HepG2 (cell line): ENCODE measurements around the gene DHX32.

Experiments
- ELF4 ChIP-seq: sonication (generic); formaldehyde crosslinking; IDR thresholded peaks from 2 replicates; pipeline ENCODE4 v1.5.0; 2020; ENCODE audit warnings: missing genetic modification reagents, mild to moderate bottlenecking, moderate library complexity, borderline replicate concordance
- EP300 ChIP-seq, 3 experiments: sonication (generic) in 1 of 3; formaldehyde crosslinking in 1 of 3; IDR thresholded peaks; 2 replicates each; pipeline versions ENCODE4 v1.5.1 to v1.6.1; 2011 to 2020; ENCODE audit warnings: low read depth in 2 of 3, low read length in 2 of 3, borderline replicate concordance in 1 of 3, improper control_type of control experiment in 1 of 3, mild to moderate bottlenecking in 1 of 3, missing genetic modification reagents in 1 of 3, moderate library complexity in 1 of 3
- EZH2 ChIP-seq: conservative IDR thresholded peaks from 2 replicates; pipeline ENCODE4 v1.6.1; 2012; ENCODE audit warnings: mild to moderate bottlenecking, low read depth, low read length, moderate library complexity
- KDM1A ChIP-seq: IDR thresholded peaks from 2 replicates; pipeline ENCODE4 v1.6.1; 2016; ENCODE audit warnings: missing compliant biosample characterization
- MYC ChIP-seq: sonication (generic); formaldehyde crosslinking; IDR thresholded peaks from 2 replicates; pipeline ENCODE4 v1.9.0; 2021; ENCODE audit warnings: missing genetic modification reagents, borderline replicate concordance
- SALL1 ChIP-seq: sonication (generic); formaldehyde crosslinking; IDR thresholded peaks from 2 replicates; pipeline ENCODE4 v1.8.0; 2022; ENCODE audit warnings: mild to moderate bottlenecking, missing genetic modification reagents
- USF2 ChIP-seq, 2 experiments: sonication (generic) in 1 of 2; formaldehyde crosslinking in 1 of 2; IDR thresholded peaks; 2 replicates each; pipeline versions ENCODE4 v1.5.1 to v1.6.1; 2011 to 2020; ENCODE audit warnings: borderline replicate concordance in 1 of 2, low read depth in 1 of 2, low read length in 1 of 2, mild to moderate bottlenecking in 1 of 2, missing genetic modification reagents in 1 of 2, moderate library complexity in 1 of 2
- TF ChIP-seq, protein P1 (sequence below): sonication (generic); formaldehyde crosslinking; conservative IDR thresholded peaks from 2 replicates; pipeline ENCODE4 v1.4.0; 2020; ENCODE audit warnings: missing genetic modification reagents
- TF ChIP-seq, protein P2 (sequence below): sonication (generic); formaldehyde crosslinking; IDR thresholded peaks from 2 replicates; pipeline ENCODE4 v1.5.0; 2020; ENCODE audit warnings: mild to moderate bottlenecking, missing genetic modification reagents, borderline replicate concordance

- TF ChIP-seq USF2 (IDR thresholded peaks at IDR 0.05; ENCODE audit: low read depth, low read length) = 0 out of 2 replicates have a peak, but pooled peaks have one; percentile 30
- TF ChIP-seq USF2 (CRISPR knock-in tag; IDR thresholded peaks at IDR 0.05; ENCODE audit: borderline replicate concordance) = no peak
- TF ChIP-seq MYC (CRISPR knock-in tag) = no peak; the same call in 1 of the 2 replicates
- TF ChIP-seq ELF4 (CRISPR knock-in tag) = no peak
- TF ChIP-seq SALL1 (CRISPR knock-in tag) = peak; percentile 69
- TF ChIP-seq, protein P1, sequence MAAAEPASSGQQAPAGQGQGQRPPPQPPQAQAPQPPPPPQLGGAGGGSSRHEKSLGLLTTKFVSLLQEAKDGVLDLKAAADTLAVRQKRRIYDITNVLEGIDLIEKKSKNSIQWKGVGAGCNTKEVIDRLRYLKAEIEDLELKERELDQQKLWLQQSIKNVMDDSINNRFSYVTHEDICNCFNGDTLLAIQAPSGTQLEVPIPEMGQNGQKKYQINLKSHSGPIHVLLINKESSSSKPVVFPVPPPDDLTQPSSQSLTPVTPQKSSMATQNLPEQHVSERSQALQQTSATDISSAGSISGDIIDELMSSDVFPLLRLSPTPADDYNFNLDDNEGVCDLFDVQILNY (CRISPR knock-in tag) = no peak
- TF ChIP-seq, protein P2, sequence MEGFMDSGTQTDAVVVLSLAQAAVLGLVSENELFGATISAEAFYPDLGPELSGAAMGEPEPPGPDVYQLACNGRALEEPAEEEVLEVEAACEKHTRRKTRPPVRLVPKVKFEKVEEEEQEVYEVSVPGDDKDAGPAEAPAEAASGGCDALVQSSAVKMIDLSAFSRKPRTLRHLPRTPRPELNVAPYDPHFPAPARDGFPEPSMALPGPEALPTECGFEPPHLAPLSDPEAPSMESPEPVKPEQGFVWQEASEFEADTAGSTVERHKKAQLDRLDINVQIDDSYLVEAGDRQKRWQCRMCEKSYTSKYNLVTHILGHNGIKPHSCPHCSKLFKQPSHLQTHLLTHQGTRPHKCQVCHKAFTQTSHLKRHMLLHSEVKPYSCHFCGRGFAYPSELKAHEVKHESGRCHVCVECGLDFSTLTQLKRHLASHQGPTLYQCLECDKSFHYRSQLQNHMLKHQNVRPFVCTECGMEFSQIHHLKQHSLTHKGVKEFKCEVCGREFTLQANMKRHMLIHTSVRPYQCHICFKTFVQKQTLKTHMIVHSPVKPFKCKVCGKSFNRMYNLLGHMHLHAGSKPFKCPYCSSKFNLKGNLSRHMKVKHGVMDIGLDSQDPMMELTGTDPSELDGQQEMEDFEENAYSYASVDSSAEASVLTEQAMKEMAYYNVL (CRISPR knock-in tag) = no peak
- no peak for TF ChIP-seq EZH2
- peak in 1 of 2 experiments; percentile 37; a peak in 1 of 4 replicates for TF ChIP-seq EP300 (IDR thresholded peaks at IDR 0.05; ENCODE audit: low read depth in 2 of 2, low read length in 2 of 2)
- peak; percentile 30; the same call in 1 of the 2 replicates for TF ChIP-seq EP300 (CRISPR knock-in tag; IDR thresholded peaks at IDR 0.05; ENCODE audit: borderline replicate concordance)
- peak; percentile 78; the same call in 1 of the 2 replicates for TF ChIP-seq KDM1A
Observed at GRCh38 chr10:125911990-125912389, 30.9 kb upstream of the DHX32 start.
